HFFc6 (cell line): ENCODE measurements around the gene PTPRQ. TPM values are rescaled to one million over a fixed set of nuclear protein-coding genes. Genes with fewer than 3 reads are reported as not detected.
A peak's percentile ranks its signal among the peaks of the same experiment; 100 is the strongest.

Experiments
- DNase-seq: peaks from one replicate; pipeline ENCODE4 v3.0.0-alpha.2; 2018
- H3K27ac Mint-ChIP-seq: 2 replicates; pipeline ENCODE4 v1.8.0; 2020; ENCODE audit warnings: mild to moderate bottlenecking, mixed read lengths
- H3K27me3 Mint-ChIP-seq: 2 replicates; pipeline ENCODE4 v1.8.0; 2021; ENCODE audit warnings: mild to moderate bottlenecking, moderate library complexity, mixed read lengths; ENCODE audit not compliant: insufficient read depth
- H3K36me3 Mint-ChIP-seq: 2 replicates; pipeline ENCODE4 v1.8.0; 2021; ENCODE audit warnings: low read depth, mixed read lengths
- H3K4me1 Mint-ChIP-seq: 2 replicates; pipeline ENCODE4 v1.8.0; 2020; ENCODE audit warnings: low read depth, mixed read lengths
- H3K4me3 Mint-ChIP-seq: 2 replicates; pipeline ENCODE4 v1.8.0; 2020; ENCODE audit warnings: mild to moderate bottlenecking, moderate library complexity, mixed read lengths
- H3K9me3 Mint-ChIP-seq: 2 replicates; pipeline ENCODE4 v1.8.0; 2020; ENCODE audit warnings: mild to moderate bottlenecking, mixed read lengths
- CTCF ChIP-seq: fragments of 200-600 bp; sonication (generic); IDR thresholded peaks from 2 replicates; pipeline ENCODE4 v1.5.0; 2021; ENCODE audit warnings: antibody characterized with exemption, mild to moderate bottlenecking
- total RNA-seq, 6 experiments: library from RNA; stranded (reverse); fragmentation: NEBNext Ultra II Directional; extraction: Animal tissue kit (Norgen Biotek cat#: 25700); gene quantifications; 2 replicates in 1 of 6; 3 replicates in 5 of 6; pipeline ENCODE4 v1.2.3, GENCODE V29; 2021

The PTPRQ gene
- total RNA-seq, 6 experiments from 2014 or later: 2.6 to 4.1 (median 3.5) TPM

GRCh38 chr12:80598004-80598606, 154.1 kb downstream of the PTPRQ start:
- no peaks in the 10 kb centered on the region for H3K27me3 Mint-ChIP-seq
- peaks cover 61% of the 10 kb centered on the region for H3K4me1 Mint-ChIP-seq
- peak; percentile 83 for TF ChIP-seq CTCF
- peak overlapping the region; percentile 45 for H3K4me3 Mint-ChIP-seq
- no peaks in the 10 kb centered on the region for H3K9me3 Mint-ChIP-seq
- peak; percentile 79 for DNase-seq
- H3K27ac Mint-ChIP-seq: peak overlapping the region; percentile 81
- H3K36me3 Mint-ChIP-seq: peaks cover 27% of the 10 kb centered on the region

GRCh38 chr12:80602455-80602854, 158.4 kb downstream of the PTPRQ start:
- no peak for DNase-seq
- Mint-ChIP-seq H3K9me3 (no peaks in the 10 kb centered on the region), H3K36me3 (peaks cover 11% of the 10 kb centered on the region), H3K27me3 (no peaks in the 10 kb centered on the region), H3K4me3 (no peak overlapping the region), H3K4me1 (peaks cover 28% of the 10 kb centered on the region), H3K27ac (no peak overlapping the region)
- TF ChIP-seq CTCF: no peak

- no peaks in the 10 kb centered on the region for H3K9me3 Mint-ChIP-seq
- DNase-seq: no peak
- H3K36me3 Mint-ChIP-seq: no peaks in the 10 kb centered on the region
- H3K4me1 Mint-ChIP-seq: peaks cover 7% of the 10 kb centered on the region
- H3K27ac Mint-ChIP-seq: no peak overlapping the region
- no peak overlapping the region for H3K4me3 Mint-ChIP-seq
- no peaks in the 10 kb centered on the region for H3K27me3 Mint-ChIP-seq
- TF ChIP-seq CTCF: peak; percentile 59
Measured at GRCh38 chr12:80607361-80608135, 163.5 kb downstream of the PTPRQ start.

- Mint-ChIP-seq H3K4me3 (no peak overlapping the region), H3K36me3 (no peaks in the 10 kb centered on the region), H3K4me1 (peaks cover 13% of the 10 kb centered on the region), H3K9me3 (no peaks in the 10 kb centered on the region), H3K27ac (no peak overlapping the region), H3K27me3 (no peaks in the 10 kb centered on the region; the same call in 1 of the 2 replicates)
- TF ChIP-seq CTCF: no peak
- no peak for DNase-seq
Measured at GRCh38 chr12:80617733-80618132, 173.7 kb downstream of the PTPRQ start.

- no peaks in the 10 kb centered on the region for H3K9me3 Mint-ChIP-seq
- H3K36me3 Mint-ChIP-seq: 0 out of 2 replicates have a peak, but pooled peaks cover 4% of the 10 kb centered on the region
- H3K27ac Mint-ChIP-seq: no peak overlapping the region
- H3K4me3 Mint-ChIP-seq: no peak overlapping the region
- TF ChIP-seq CTCF: no peak
- H3K4me1 Mint-ChIP-seq: peaks cover 15% of the 10 kb centered on the region
- DNase-seq: no peak
- no peaks in the 10 kb centered on the region; the same call in 1 of the 2 replicates for H3K27me3 Mint-ChIP-seq
Measured at GRCh38 chr12:80620281-80620680, 176.2 kb downstream of the PTPRQ start.
